ENCODE results near the gene LMF1. TPM values are rescaled to one million over a fixed set of nuclear protein-coding genes. Genes with fewer than 3 reads are reported as not detected.

The LMF1 gene
- total and polyA plus RNA-seq, 2 donors from 2014 or later = 15.4 to 28.6 TPM

GRCh38 chr16:1013593-1013900 is 42.8 kb upstream of the LMF1 start:
- Histone ChIP-seq H3K4me1 (ENCODE audit: control insufficient read depth in 2 of 3, insufficient read depth in 2 of 3, low read depth in 1 of 3, low read length in 3 of 3) (no peaks in the 10 kb centered on the region), H3K9ac (ENCODE audit: low read length in 3 of 3) (no peak overlapping the region), H3K36me3 (ENCODE audit: control insufficient read depth in 2 of 3, insufficient read depth in 3 of 3, low read length in 3 of 3) (no peaks in the 10 kb centered on the region), H3K27ac (ENCODE audit: low read depth in 2 of 2, low read length in 2 of 2) (no peak overlapping the region), H3K27me3 (ENCODE audit: control insufficient read depth, insufficient read depth, low read length) (no peaks in the 10 kb centered on the region), H3K9me3 (ENCODE audit: control insufficient read depth in 2 of 3, insufficient read depth in 1 of 3, low read length in 3 of 3) (no peaks in the 10 kb centered on the region), H3K4me3 (ENCODE audit: low read length in 3 of 3) (no peak overlapping the region)
- TF ChIP-seq CTCF (IDR thresholded peaks at IDR 0.05; ENCODE audit: borderline replicate concordance, extremely low read depth, insufficient read depth) = no peak
- FAIRE-seq (no peak), DNase-seq (no peak)
- intact Hi-C loops (cut with DNase I) = no loop called here

GRCh38 chr16:1012722-1013592 is 42.2 kb upstream of the LMF1 start:
- Histone ChIP-seq H3K27ac (ENCODE audit: low read depth in 2 of 2, low read length in 2 of 2) (no peak overlapping the region), H3K4me3 (ENCODE audit: low read length in 3 of 3) (no peak overlapping the region), H3K4me1 (ENCODE audit: control insufficient read depth in 2 of 3, insufficient read depth in 2 of 3, low read depth in 1 of 3, low read length in 3 of 3) (no peaks in the 10 kb centered on the region), H3K9me3 (ENCODE audit: control insufficient read depth in 2 of 3, insufficient read depth in 1 of 3, low read length in 3 of 3) (no peaks in the 10 kb centered on the region), H3K9ac (ENCODE audit: low read length in 3 of 3) (no peak overlapping the region), H3K36me3 (ENCODE audit: control insufficient read depth in 2 of 3, insufficient read depth in 3 of 3, low read length in 3 of 3) (no peaks in the 10 kb centered on the region), H3K27me3 (ENCODE audit: control insufficient read depth, insufficient read depth, low read length) (no peaks in the 10 kb centered on the region)
- TF ChIP-seq CTCF (IDR thresholded peaks at IDR 0.05; ENCODE audit: borderline replicate concordance, extremely low read depth, insufficient read depth) = no peak
- no peak for DNase-seq
- FAIRE-seq = no peak
- intact Hi-C loops (cut with DNase I) = no loop called here

- intact Hi-C loops (cut with DNase I) = no loop called here
- H3K36me3 ChIP-seq (ENCODE audit: control insufficient read depth in 2 of 3, insufficient read depth in 3 of 3, low read length in 3 of 3) = no peaks in the 10 kb centered on the region
- DNase-seq (no peak), FAIRE-seq (no peak)
- H3K9me3 ChIP-seq (ENCODE audit: control insufficient read depth in 2 of 3, insufficient read depth in 1 of 3, low read length in 3 of 3) = no peaks in the 10 kb centered on the region
- no peaks in the 10 kb centered on the region for H3K27me3 ChIP-seq (ENCODE audit: control insufficient read depth, insufficient read depth, low read length)
- H3K4me1 ChIP-seq (ENCODE audit: control insufficient read depth in 2 of 3, insufficient read depth in 2 of 3, low read depth in 1 of 3, low read length in 3 of 3) = no peaks in the 10 kb centered on the region
- no peak for TF ChIP-seq CTCF (IDR thresholded peaks at IDR 0.05; ENCODE audit: borderline replicate concordance, extremely low read depth, insufficient read depth)
- no peak overlapping the region for H3K9ac ChIP-seq (ENCODE audit: low read length in 3 of 3)
- H3K27ac ChIP-seq (ENCODE audit: low read depth in 2 of 2, low read length in 2 of 2) = no peak overlapping the region
- H3K4me3 ChIP-seq (ENCODE audit: low read length in 3 of 3) = no peak overlapping the region
Observed at GRCh38 chr16:1012135-1012534, 41.4 kb upstream of the LMF1 start.

All from kidney (tissue), 14 donors.